HG03354 (cell line): ENCODE results near the gene MLLT6.
A peak's percentile ranks its signal among the peaks of the same experiment; 100 is the strongest.

ENCODE experiments used
- ATAC-seq: cut with Tn5 transposase; IDR thresholded peaks from one replicate; pipeline ENCODE4 v1.9.1; 2021; ENCODE audit warnings: mild to moderate bottlenecking; ENCODE audit not compliant: unreplicated experiment, poor library complexity, severe bottlenecking

MLLT6 gene

DNA sequence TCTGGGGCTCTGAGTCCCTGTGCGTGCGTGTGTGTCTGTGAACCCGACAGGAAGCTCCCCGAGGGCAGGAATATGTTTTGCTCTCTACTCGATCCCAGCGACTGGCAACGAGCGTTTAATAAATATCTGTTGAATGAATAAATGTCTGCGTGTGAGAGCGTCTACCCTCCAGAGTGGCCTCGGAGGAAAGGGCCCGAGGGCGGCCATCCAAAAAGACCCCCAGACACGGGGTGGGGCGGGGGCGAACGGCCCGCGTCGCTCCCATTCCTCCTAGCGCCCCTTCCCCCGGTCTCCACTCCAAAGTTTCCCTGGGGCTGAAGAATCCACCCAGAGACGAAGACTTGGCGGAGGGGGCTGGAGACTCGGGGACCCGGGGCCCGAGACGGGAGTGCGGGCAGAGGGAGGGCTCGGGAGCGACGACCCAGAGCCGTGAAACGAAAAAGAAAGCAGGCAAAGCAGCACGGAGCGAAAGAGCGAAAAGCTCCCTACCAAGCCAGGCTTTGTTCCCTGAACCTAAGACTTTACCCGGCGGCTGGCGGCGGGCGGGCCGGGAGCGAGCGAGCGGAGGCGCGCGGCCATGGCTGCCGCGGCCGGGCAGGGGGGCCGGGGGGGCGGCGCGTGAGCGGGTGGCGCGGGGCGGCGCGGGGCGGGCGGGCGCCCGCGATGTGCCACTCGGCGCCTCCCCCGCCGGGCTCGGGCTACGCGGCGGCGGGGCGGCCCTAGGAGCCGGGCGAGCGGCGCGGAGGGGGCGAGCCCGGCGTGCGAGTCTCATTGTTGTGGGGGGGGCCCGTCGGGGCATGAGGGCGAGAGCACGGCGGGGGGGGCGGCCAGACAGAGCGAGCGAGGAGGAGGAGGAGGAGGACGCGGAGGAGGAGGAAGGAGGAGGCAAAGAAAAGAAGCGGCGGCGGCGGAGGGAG lies at the start of gene MLLT6:
Gene MLLT6, plus strand, starts transcription at position 668 of the 917 bp plus-strand sequence. CDS start 360 bp downstream, outside the sequence.
- ATAC-seq = peak; percentile 28

- ATAC-seq = no peak
Measured at GRCh38 chr17:38656959-38657823, 47.9 kb upstream of the MLLT6 start.

DNA sequence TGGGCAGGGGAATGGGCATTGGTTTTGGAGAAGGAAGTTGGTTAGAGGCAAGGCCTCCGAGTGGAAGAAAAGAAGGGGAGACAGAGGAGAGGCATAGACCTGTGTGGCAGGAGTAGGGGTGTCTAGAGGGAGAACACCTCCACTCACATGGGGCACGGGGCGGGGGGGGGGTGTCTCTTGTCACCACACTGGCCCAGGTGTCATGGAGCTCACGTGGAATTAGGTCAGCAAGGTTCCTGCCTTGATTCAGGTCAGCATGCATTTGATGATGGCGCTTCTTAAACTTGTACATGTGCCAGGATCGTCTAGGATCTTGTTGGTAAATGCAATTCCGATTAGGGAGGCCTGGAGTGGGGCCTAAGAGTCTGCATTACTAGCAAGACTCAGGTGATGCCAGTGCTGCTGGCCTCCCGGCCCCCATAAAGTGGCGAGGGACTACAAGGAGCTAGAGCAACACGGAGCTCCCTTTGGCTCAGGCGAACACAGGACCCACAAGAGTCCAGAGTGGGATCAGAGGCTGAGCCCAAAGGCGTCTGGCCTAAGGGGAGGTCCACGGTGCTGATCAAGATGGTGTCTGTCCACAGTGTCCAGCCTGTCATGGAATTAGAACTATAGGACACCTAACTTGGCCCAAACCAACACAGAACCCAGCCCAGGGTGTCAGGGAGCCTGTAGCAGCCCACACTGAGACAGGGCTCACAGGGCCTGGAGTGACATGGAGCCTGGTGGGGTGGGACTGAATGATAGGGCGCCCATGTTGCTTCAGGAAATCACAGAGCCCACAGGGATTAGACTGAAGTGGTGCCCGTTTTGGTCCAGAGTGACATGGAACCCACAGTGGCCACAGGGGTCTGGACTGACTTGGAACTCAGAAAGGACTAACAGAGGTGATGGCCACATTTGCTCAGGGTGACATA lies 47.0 kb upstream of the MLLT6 start:
- no peak for ATAC-seq

GRCh38 chr17:38658741-38659345 lies 46.2 kb upstream of the MLLT6 start:
- ATAC-seq = no peak

DNA sequence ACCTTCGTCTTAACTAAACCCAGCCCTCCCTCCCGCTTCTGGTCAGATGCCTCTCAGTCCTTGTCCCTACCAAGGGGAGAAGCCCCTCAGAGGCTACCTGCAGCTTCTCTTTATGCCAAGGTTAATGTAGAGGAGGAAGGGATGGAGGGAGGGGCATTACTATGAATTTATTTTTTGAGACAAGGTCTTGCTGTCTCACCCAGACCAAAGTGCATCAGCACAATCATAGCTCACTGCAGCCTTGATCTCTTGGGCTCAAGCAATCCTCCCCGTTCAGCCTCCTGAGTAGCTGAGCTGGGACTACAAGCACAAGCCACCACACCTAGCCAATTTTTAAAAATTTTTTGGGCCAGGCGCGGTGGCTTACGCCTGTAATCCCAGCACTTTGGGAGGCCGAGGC lies 45.7 kb upstream of the MLLT6 start:
- no peak for ATAC-seq

DNA sequence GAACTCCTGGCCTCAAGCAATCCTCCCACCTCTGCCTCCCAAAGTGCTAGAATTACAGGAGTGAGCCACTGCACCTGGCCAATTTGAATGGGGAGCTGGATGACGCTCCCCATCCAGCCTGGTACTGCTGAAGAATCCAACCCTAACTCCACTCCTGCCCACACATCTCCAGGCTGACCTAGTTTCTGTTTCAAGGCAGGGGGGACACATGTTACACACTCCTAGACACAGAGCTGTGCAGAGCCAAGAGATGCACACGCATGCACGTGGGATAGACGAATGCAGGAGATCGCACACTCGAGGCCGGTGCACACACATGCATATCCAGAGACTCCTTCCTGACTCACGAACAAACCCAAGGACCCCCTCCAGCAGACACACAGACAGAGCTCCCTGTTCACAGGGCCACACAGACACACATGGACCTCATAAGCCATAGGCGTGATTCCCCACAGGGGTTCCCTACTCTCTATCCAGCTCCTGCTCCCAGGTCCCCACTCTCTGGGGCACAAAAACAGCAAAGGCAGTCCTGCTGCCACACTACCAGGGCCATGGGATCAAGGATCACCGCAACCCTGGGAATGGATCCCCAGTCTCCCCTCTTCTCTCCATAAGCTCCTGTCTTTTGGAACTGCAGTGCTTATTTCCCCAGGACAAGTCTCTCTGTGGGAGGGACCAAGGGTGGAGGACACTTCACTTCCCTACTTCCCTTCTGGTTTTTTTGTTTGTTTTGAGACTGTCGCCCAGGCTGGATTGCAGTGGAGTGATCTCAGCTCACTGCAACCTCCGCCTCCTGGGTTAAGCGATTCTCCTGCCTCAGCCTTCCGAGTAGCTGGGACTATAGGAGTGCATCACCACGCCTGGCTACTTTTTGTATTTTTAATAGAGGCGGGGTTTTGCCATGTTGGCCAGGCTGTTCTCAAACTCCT lies 44.7 kb upstream of the MLLT6 start:
- no peak for ATAC-seq

DNA sequence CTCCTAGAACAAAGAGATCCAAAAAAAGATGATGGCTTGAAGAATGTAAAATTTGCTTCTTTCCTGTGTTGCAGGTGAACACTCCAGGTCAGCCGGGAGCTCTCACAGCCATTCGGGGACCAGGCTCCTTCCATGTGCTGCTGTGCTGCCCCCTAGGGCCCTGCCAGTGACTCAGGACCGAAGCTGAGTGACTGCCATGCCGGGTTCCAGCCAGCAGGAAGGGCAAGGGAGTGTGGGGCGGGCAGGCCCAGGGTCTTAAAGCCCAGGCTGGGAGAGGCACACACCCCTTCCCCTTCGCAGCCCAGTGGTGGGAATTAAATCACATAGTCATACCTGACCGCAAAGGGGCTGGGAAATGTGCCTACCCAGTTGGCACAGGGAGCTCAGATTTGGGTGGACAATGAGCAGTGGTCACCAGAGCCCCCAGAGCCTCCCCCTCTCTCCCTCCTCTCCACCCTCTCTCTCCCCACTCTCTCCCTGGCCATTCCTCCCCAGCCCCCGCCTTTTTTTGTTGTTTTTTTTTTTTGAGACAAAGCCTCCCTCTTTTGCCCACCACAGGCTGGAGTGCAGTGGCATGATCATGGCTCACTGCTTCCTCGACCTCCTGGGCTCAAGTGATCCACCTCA lies 41.8 kb upstream of the MLLT6 start:
- ATAC-seq = no peak

DNA sequence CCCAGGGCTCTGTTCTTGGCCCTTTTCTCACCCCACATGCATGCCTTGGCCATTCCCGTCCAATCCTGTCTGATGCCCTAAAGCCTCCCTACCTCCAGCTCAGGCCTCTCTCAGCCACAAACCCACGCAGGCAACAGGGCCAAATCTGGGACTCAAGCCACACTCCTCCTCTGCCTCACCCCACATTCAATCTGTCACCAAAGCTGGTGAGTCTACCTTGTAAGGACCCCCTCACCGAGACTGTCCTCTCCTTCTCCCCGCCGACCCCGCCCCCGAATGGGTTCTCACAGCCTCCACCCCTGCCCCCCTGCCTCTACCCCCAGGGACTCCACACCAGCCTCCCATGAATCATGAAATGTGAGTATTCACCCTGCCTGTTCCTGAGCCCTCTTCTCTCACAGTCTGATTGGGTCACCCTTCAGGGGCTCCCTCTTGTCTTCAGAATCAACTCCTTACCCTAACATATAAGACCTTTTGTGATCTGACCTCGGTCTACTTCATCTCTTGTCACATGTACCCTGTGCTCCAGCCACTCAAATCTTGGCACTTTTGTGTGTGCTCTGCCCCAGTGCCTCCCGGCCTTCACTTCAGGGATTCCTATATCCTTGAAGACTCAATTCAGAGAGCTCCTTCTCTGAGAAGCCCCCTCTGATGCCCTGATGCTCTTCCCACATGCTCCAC lies 41.0 kb upstream of the MLLT6 start:
- ATAC-seq = no peak

GRCh38 chr17:38667099-38667786 lies 37.8 kb upstream of the MLLT6 start:
- ATAC-seq = no peak

GRCh38 chr17:38667787-38668122 lies 37.3 kb upstream of the MLLT6 start:
- no peak for ATAC-seq

- no peak for ATAC-seq
Measured at GRCh38 chr17:38669520-38669919, 35.6 kb upstream of the MLLT6 start.

- no peak for ATAC-seq
Measured at GRCh38 chr17:38671939-38672720, 32.9 kb upstream of the MLLT6 start.

DNA sequence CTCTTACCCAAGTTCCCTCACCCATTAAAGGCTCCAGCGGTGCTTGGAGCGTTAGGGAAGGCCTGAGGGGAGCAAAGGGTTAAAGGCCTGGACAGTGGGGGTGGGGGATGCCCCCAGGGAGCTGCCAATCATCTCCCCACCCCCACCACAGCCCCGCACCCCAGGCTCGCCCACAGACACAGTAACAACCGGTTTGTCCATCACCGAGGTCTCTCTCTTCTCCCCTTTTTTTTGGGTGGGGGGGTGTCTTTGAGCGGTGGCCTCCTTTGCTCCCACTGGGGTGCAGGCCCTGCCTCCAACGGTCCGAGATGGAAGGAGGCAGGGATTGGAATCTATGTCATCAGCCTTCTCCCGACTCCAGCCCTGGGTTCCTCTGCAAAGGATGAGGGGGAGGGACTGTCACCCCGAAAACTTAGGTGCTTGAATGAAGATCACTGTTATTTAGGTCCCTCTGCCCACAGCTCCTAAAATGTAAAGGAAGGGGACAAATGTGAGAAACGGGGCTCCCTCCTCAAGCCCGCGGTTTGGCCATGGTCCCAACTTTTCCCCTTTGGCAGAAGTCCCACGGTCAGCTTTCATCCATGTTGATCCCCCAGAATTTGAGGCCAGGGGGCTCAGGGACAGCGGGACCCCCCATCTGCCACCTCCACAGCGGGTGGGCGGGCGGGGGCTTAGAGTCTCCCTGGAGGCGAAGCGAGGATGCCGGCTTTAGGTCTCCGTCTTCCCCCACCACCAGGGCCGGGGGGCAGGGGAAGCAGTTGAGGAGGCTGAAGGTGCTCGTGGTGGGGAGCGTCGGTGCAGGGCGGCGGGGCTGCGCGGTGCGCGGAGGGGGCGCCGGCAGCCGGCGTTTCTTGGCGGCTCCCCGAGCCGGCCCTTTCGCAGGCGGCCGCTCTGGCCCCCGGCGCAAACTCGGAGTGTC lies 32.0 kb upstream of the MLLT6 start:
- ATAC-seq = no peak

DNA sequence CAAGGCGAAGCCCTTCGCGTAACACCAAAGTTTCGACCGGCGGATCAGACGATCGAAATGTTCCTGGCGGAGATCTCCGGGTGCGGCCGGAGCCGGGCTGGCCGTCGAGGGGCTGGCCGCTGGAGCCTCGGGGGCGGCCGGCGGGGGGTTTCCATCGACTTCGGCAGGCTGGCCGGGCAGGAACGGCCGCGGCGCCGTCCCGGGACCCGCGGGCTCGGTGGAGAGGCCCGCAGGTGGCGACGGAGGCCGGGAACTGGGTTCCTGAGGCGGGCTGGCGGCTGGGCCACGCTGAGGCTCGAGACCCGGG lies 31.4 kb upstream of the MLLT6 start:
- no peak for ATAC-seq

DNA sequence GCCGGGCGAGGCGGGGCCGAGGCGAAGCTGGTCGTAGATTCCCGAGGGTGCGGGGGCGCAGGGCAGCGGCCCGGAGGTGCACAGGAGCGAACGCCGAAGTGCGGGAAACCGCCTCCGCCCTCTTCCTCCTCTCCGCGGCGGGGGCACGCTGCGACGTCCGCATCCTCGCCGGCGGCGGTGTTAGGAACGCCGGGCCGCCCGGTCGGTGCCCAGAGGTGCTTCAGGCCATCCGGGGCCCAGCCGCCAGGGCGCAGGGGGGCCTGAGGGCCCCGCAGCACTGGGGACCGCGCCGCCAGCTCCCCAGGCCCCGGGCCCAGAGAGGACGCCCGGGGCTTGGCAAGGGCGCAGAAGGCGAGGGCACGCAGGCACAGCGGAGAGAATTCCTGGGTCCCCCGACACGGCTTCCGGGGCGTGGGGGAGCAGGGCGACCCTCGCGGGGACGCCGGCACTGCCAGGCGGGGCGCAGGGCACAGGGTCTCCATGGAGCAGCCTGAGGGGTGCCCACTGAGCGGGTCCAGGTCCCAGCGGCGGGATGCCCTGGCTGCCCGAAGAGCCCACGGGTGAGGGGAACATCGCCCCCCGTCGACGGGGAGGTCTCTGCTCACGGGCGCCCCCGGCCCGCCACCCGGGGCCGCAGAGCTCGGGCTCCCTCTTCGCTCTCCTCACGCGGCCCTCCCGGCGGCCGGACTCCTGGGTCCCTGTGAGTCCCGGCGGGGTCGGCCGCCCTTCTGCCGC lies 30.9 kb upstream of the MLLT6 start:
- ATAC-seq = peak; percentile 13
